Measurements from ENCODE around the gene TMEM253. TPM values are rescaled to one million over a fixed set of nuclear protein-coding genes. Genes with fewer than 3 reads are reported as not detected.

TMEM253 gene
- total and polyA plus RNA-seq, 2 experiments from 2014 or later: 0.59 to 0.95 TPM

DNA sequence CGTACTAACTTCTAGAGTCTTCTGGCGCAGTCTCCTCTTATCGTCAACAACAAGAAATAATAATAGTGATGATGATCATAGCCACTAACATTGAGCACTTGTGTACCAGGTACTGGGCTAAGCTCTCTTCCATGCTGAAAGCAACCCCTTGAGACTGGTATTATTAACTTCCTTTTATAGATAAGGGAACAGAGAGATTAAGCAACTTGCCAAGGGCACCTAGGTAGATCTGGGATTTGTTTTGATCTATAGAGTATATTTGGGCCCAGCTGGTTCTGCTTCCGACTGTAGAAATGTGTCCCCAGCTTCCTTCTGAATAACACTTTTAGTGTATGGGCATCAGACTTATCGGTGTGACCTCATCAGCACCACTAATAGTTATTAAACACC is 1.3 kb upstream of the TMEM253 start:
- H3F3A ChIP-seq (replicated peaks; ENCODE audit: low read depth): peaks cover 15% of the 10 kb centered on the region
- peaks cover 50% of the 10 kb centered on the region for H3K4me1 ChIP-seq (ENCODE audit: insufficient read depth)
- H3K27me3 ChIP-seq (ENCODE audit: insufficient read depth): no peaks in the 10 kb centered on the region
- Mint-ChIP-seq H3K27me3 (ENCODE audit: insufficient read depth, low read depth, poor library complexity) (peaks cover 19% of the 10 kb centered on the region), H3K4me3 (peak overlapping the region; percentile 84), H3K27ac (peak overlapping the region; percentile 89), H3K4me1 (peaks cover 71% of the 10 kb centered on the region), H3K36me3 (ENCODE audit: low read depth) (no peaks in the 10 kb centered on the region; the same call in 2 of the 3 replicates), H3K9me3 (no peaks in the 10 kb centered on the region; the same call in 2 of the 3 replicates)
- DNase-seq (ENCODE audit: low spot score): no peak
- H4K20me1 ChIP-seq (replicated peaks; ENCODE audit: insufficient read depth): peaks cover 4% of the 10 kb centered on the region; the same call in 1 of the 2 replicates
- peaks cover 44% of the 10 kb centered on the region for H3K79me2 ChIP-seq (replicated peaks; ENCODE audit: insufficient read depth)
- H3K9me2 ChIP-seq (ENCODE audit: insufficient read depth): no peaks in the 10 kb centered on the region
- H3K4me3 ChIP-seq: peak overlapping the region; percentile 61
- no peak for ATAC-seq
- no peaks in the 10 kb centered on the region for H3K36me3 ChIP-seq (ENCODE audit: insufficient read depth)
- H3K27ac ChIP-seq (ENCODE audit: low read depth): peak overlapping the region; percentile 87; the same call in 1 of the 2 replicates
- H2AFZ ChIP-seq: no peak overlapping the region
- TF ChIP-seq EZH2phosphoT487 (IDR thresholded peaks at IDR 0.05; ENCODE audit: unreplicated experiment): no peak
- TF ChIP-seq, protein P1, sequence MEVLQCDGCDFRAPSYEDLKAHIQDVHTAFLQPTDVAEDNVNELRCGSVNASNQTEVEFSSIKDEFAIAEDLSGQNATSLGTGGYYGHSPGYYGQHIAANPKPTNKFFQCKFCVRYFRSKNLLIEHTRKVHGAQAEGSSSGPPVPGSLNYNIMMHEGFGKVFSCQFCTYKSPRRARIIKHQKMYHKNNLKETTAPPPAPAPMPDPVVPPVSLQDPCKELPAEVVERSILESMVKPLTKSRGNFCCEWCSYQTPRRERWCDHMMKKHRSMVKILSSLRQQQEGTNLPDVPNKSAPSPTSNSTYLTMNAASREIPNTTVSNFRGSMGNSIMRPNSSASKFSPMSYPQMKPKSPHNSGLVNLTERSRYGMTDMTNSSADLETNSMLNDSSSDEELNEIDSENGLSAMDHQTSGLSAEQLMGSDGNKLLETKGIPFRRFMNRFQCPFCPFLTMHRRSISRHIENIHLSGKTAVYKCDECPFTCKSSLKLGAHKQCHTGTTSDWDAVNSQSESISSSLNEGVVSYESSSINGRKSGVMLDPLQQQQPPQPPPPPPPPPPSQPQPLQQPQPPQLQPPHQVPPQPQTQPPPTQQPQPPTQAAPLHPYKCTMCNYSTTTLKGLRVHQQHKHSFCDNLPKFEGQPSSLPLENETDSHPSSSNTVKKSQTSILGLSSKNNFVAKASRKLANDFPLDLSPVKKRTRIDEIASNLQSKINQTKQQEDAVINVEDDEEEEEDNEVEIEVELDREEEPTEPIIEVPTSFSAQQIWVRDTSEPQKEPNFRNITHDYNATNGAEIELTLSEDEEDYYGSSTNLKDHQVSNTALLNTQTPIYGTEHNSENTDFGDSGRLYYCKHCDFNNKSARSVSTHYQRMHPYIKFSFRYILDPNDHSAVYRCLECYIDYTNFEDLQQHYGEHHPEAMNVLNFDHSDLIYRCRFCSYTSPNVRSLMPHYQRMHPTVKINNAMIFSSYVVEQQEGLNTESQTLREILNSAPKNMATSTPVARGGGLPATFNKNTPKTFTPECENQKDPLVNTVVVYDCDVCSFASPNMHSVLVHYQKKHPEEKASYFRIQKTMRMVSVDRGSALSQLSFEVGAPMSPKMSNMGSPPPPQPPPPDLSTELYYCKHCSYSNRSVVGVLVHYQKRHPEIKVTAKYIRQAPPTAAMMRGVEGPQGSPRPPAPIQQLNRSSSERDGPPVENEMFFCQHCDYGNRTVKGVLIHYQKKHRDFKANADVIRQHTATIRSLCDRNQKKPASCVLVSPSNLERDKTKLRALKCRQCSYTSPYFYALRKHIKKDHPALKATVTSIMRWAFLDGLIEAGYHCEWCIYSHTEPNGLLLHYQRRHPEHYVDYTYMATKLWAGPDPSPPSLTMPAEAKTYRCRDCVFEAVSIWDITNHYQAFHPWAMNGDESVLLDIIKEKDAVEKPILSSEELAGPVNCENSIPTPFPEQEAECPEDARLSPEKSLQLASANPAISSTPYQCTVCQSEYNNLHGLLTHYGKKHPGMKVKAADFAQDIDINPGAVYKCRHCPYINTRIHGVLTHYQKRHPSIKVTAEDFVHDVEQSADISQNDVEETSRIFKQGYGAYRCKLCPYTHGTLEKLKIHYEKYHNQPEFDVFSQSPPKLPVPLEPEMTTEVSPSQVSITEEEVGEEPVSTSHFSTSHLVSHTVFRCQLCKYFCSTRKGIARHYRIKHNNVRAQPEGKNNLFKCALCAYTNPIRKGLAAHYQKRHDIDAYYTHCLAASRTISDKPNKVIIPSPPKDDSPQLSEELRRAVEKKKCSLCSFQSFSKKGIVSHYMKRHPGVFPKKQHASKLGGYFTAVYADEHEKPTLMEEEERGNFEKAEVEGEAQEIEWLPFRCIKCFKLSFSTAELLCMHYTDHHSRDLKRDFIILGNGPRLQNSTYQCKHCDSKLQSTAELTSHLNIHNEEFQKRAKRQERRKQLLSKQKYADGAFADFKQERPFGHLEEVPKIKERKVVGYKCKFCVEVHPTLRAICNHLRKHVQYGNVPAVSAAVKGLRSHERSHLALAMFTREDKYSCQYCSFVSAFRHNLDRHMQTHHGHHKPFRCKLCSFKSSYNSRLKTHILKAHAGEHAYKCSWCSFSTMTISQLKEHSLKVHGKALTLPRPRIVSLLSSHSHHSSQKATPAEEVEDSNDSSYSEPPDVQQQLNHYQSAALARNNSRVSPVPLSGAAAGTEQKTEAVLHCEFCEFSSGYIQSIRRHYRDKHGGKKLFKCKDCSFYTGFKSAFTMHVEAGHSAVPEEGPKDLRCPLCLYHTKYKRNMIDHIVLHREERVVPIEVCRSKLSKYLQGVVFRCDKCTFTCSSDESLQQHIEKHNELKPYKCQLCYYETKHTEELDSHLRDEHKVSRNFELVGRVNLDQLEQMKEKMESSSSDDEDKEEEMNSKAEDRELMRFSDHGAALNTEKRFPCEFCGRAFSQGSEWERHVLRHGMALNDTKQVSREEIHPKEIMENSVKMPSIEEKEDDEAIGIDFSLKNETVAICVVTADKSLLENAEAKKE (CRISPR knock-in tag; IDR thresholded peaks at IDR 0.05): no peak
- no peak for TF ChIP-seq POLR2AphosphoS5 (IDR thresholded peaks at IDR 0.05; ENCODE audit: low read depth)
- TF ChIP-seq, protein P2, sequence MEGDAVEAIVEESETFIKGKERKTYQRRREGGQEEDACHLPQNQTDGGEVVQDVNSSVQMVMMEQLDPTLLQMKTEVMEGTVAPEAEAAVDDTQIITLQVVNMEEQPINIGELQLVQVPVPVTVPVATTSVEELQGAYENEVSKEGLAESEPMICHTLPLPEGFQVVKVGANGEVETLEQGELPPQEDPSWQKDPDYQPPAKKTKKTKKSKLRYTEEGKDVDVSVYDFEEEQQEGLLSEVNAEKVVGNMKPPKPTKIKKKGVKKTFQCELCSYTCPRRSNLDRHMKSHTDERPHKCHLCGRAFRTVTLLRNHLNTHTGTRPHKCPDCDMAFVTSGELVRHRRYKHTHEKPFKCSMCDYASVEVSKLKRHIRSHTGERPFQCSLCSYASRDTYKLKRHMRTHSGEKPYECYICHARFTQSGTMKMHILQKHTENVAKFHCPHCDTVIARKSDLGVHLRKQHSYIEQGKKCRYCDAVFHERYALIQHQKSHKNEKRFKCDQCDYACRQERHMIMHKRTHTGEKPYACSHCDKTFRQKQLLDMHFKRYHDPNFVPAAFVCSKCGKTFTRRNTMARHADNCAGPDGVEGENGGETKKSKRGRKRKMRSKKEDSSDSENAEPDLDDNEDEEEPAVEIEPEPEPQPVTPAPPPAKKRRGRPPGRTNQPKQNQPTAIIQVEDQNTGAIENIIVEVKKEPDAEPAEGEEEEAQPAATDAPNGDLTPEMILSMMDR (conservative IDR thresholded peaks at IDR 0.05; ENCODE audit: low read depth in 2 of 2): no peak
- TF ChIP-seq ZNF331 (CRISPR knock-in tag; IDR thresholded peaks at IDR 0.05; ENCODE audit: low read depth): no peak
- no peak for TF ChIP-seq EZH2 (IDR thresholded peaks at IDR 0.05; ENCODE audit: low read depth, unreplicated experiment)
- H3K4me2 ChIP-seq: peak overlapping the region; percentile 78

Data from GM23338 (cell line).